Prostate gland (tissue), 2 donors: ENCODE measurements around the gene ACAD11.

Experiments
- CTCF ChIP-seq, 4 experiments: fragments of 200-600 bp in 2 of 4; fragments of 450-650 bp in 2 of 4; sonication (generic) in 2 of 4; IDR thresholded peaks; 1 replicate in 3 of 4; 2 replicates in 1 of 4; pipeline ENCODE4 v1.5.1; 2016 to 2019; ENCODE audit warnings: antibody characterized with exemption in 4 of 4, mild to moderate bottlenecking in 2 of 4, moderate library complexity in 2 of 4
- POLR2A ChIP-seq: fragments of 450-650 bp; IDR thresholded peaks from one replicate; pipeline ENCODE4 v1.6.1; 2016; ENCODE audit warnings: antibody characterized with exemption, mild to moderate bottlenecking

DNA sequence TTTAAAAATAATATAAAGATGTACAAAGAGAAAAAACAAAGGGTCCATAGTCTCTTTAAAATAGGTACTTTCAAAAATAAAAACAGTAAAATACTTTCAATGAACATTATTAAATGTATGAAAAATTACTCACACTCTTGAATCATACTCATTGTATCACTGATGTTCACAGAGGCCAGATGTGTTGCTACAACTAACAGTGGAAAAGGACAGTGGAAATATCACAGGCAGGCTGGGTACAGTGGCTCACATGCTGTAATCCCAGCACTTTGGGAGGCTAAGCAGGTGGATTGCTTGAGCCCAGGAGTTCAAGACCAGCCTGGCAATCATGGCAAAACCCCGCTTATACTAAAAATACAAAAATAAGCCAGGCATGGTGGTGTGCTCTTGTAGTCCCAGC is 35.8 kb upstream of the ACAD11 start:
- TF ChIP-seq CTCF (IDR thresholded peaks at IDR 0.05) (no peak), POLR2A (no peak)
